Activated T-cell treated with anti-CD3 and anti-CD28 coated beads, Interleukin-2, amount 50 U/mL, for 24 hours (primary cell): ENCODE measurements around the gene COTL1.
"Not testable (repeated sequence)": the region's sequence is repeated elsewhere in the genome, so short reads cannot be mapped to it uniquely, and the experiment has no call there.

Experiments used
- DNase-seq: peaks from one replicate; pipeline ENCODE4 v3.0.0-alpha.2; 2020
- H3K27ac Mint-ChIP-seq: 2 replicates; pipeline ENCODE4 v1.8.0; 2020; ENCODE audit warnings: mild to moderate bottlenecking, mixed read lengths
- H3K27me3 Mint-ChIP-seq: 2 replicates; pipeline ENCODE4 v1.8.0; 2020; ENCODE audit warnings: mixed read lengths
- H3K36me3 Mint-ChIP-seq: 2 replicates; pipeline ENCODE4 v1.8.0; 2020; ENCODE audit warnings: low read depth, mixed read lengths
- H3K4me1 Mint-ChIP-seq: 2 replicates; pipeline ENCODE4 v1.8.0; 2020; ENCODE audit warnings: low read depth, mixed read lengths
- H3K4me3 Mint-ChIP-seq: 2 replicates; pipeline ENCODE4 v1.8.0; 2020; ENCODE audit warnings: mild to moderate bottlenecking, moderate library complexity, mixed read lengths
- H3K9me3 Mint-ChIP-seq: 2 replicates; pipeline ENCODE4 v1.8.0; 2020; ENCODE audit warnings: mixed read lengths

COTL1 gene

DNA sequence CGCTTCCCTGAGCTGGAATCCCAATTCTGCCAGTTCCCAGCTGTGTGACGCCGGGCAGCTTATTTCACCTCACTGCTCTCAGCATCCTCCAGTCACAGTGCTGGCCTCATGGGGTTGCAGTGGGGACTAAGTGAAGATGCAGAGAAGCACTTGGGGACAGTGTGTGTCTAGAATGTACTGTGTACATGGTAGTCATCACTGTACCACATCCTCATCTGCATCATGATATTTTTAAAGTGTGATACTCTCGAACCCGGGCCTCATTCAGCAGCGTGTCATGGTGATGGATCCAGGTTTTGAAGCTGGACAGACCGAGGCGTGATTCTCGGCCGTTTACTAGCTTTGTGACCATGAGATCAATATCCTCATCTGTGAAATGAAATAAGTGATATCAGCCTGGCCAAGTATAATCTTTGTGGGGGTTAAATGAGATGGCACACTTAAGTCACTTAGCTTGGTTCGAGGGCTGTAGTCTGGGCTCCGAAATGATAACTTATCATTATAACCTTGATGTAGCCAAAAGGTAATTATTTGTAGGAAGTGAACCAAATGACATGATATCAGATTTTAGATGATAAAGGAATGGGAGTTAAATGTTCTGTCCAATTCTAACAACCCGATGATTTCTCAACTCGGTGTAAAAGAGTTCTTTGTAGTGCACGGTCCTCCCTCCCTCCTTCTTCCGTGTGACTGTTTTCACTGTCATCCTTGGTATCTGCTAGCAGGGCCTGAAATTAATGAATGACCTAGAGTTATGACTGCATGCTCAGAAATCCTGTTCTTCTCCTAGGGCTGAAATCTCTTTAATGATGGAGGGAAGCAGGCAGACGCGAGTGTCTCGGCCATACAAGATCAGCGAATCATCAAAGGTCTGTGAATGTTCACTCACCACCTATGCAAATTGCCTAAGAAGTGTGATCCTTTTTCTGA lies 32.4 kb upstream of the COTL1 start:
- Mint-ChIP-seq H3K9me3 (no peaks in the 10 kb centered on the region), H3K4me1 (peaks cover 59% of the 10 kb centered on the region), H3K36me3 (peaks cover 51% of the 10 kb centered on the region), H3K4me3 (peak overlapping the region; percentile 68), H3K27me3 (peaks cover 3% of the 10 kb centered on the region), H3K27ac (peak overlapping the region; percentile 81)
- DNase-seq = no peak

DNA sequence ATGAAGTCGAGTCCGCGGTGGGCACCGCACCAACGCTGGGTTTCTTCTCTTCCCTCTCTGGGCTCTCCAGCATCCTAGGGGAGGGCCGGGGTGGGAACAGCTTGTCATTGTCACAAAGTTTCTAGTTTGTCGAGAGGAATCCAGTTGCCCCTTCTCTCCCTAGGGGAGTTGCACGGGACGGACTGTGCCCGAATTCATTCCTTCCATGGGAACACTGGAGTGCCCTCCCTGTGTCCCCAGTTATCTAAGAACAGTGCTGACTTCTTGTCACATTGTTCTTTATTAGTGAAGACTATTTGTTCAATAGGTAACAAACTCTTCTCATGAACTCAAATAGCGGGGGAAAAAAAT lies 31.6 kb upstream of the COTL1 start:
- peaks cover 3% of the 10 kb centered on the region for H3K27me3 Mint-ChIP-seq
- H3K4me1 Mint-ChIP-seq = peaks cover 53% of the 10 kb centered on the region
- no peak for DNase-seq
- H3K4me3 Mint-ChIP-seq = peak overlapping the region; percentile 79
- H3K36me3 Mint-ChIP-seq = peaks cover 44% of the 10 kb centered on the region
- peak overlapping the region; percentile 75 for H3K27ac Mint-ChIP-seq
- no peaks in the 10 kb centered on the region for H3K9me3 Mint-ChIP-seq

DNA sequence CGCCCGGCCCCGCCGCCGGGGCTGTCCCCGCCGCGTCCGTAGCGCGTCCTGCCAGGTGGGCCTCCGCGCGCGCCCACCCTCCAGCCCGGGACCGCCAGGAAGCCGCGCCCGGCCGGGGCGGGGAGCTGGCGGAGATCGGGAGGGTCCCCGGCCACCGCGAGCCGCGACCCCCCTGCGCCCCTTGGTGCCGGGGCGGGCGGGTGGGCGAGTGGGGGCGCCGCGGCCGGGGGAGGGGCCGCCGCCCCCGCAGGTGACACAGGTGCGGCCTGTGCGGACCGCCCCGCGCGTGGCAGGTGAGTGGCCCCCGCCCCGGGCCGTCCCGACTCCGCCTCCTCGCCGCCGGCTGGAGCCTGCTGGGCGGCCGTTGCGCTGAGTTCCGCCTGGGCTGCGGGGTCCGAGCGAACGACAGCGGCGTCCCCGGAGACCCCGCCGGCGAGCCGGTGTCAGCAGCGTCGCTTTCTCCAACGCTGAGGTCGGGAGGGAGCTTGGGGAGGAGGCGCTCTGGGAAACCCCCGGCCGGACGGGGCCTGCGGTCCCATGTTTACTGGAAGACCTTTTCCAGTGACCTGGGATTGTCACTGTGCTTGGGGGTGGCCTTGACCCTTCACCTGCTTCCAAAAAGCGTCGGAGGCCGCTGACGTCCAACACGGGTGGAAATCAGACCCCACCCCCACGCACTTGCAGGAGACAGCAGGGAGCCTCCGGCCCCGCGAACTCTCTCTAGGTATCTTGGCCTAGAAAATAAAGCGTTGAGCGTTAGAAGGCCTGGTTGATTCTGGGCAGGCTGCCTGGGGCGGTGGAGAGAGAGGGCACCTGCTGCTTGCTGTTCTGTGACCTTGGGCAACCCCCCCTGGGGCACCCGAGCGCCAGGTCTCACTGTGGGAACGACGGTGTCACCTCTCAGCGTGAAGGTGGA lies 31.0 kb upstream of the COTL1 start:
- Mint-ChIP-seq H3K4me3 (peak overlapping the region; percentile 79), H3K27ac (peak overlapping the region; percentile 75), H3K36me3 (peaks cover 38% of the 10 kb centered on the region), H3K9me3 (no peaks in the 10 kb centered on the region), H3K27me3 (peaks cover 3% of the 10 kb centered on the region), H3K4me1 (peaks cover 47% of the 10 kb centered on the region)
- DNase-seq = peak; percentile 70

DNA sequence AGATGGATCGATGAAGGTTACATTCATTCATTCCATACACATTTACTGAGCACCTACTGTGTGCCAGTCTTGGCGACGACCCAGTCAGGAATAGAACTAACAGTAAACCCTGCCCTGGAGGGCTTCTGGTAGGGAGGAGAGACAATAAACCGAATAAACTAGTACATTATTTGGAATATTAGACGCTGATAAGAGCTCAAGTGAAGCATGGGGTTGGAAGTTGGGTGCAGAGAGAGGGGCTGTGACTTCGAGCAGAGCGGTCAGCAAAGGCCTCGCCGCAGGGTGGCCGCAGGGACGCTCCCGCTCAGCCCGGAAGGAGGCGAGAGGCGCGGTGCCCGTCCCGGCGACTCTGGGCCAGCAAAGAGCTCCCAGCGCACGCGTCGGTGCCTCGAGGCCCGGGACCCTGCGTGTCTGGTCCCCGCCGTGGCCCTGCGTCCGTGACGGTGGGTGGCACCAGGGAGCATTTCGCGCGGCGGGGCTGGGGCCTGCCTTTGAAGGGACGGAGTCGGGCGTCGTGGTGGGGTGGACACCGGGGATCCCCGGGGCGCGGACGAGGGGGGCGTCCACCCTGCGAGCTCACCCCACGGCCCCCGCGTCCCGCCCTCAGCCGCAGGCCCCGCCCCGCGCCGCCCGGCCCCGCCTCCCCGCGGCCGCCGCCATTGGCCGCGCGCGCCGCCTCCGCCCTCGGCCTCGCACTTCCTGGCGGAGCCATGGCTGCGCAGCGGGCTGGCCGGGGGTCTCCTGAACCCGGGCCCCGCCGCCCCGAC lies 30.1 kb upstream of the COTL1 start, which contains the start of gene KLHL36:
TSS of gene KLHL36 (plus strand) at position 684 of the 767 bp plus-strand sequence. CDS start 2,357 bp downstream, outside the sequence.
- Mint-ChIP-seq H3K36me3 (peaks cover 31% of the 10 kb centered on the region), H3K4me1 (peaks cover 43% of the 10 kb centered on the region)

DNA sequence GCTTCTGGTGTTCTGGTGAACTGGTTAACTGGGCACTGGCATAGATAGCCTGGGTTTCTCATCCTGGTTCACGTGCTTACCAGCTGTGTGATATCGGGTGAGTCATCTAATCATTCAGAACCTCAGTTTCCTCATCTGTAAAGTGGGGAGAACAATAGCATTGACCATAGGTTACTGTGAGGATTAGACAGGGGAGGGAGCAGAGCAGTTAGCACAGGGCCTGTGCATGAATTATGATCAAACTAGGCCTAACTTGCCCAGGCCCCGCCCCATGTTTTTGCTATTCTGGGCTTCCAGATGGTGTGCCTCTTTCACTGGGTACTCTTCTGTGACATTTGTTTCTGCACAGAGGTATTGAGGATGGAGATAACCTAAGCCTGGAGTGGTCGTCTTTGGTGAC lies 25.8 kb upstream of the COTL1 start:
- Mint-ChIP-seq H3K27ac (no peak overlapping the region), H3K4me3 (no peak overlapping the region), H3K4me1 (peaks cover 38% of the 10 kb centered on the region), H3K27me3 (peaks cover 3% of the 10 kb centered on the region), H3K36me3 (no peaks in the 10 kb centered on the region), H3K9me3 (peaks cover 2% of the 10 kb centered on the region)
- DNase-seq = no peak

More for the DNA sequence above, 30.1 kb upstream of the COTL1 start, which contains the start of gene KLHL36:
- peak within 1 kb of the TSS; percentile 78 for H3K27ac Mint-ChIP-seq
- H3K4me3 Mint-ChIP-seq = peak within 1 kb of the TSS; percentile 79
- peaks cover 3% of the 10 kb centered on the region for H3K27me3 Mint-ChIP-seq
- DNase-seq = peak; percentile 84
- no peaks in the 10 kb centered on the region for H3K9me3 Mint-ChIP-seq

DNA sequence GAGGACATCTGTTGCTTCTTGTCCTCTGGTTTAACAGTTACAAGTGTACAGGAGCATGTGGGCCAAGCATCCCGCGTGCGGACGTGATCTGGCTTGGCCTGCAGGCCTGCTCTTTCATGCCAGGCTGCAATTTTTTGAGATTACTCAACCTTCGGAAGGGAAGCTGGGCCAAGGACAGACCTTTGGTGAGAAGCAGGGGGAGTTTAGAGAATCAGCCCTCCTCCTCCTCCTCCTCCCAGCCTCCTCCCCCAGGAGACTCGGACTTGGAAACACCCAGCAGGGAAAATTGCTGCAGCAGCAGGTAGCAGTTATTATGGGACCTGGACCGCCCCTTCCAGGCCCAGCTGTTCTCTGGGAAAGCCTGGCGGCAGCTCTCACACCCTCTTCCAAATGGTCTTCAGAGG lies 25.3 kb upstream of the COTL1 start:
- Mint-ChIP-seq H3K4me3 (no peak overlapping the region), H3K36me3 (no peaks in the 10 kb centered on the region), H3K27me3 (peaks cover 3% of the 10 kb centered on the region), H3K4me1 (peaks cover 38% of the 10 kb centered on the region), H3K9me3 (peaks cover 2% of the 10 kb centered on the region), H3K27ac (no peak overlapping the region)
- no peak for DNase-seq

DNA sequence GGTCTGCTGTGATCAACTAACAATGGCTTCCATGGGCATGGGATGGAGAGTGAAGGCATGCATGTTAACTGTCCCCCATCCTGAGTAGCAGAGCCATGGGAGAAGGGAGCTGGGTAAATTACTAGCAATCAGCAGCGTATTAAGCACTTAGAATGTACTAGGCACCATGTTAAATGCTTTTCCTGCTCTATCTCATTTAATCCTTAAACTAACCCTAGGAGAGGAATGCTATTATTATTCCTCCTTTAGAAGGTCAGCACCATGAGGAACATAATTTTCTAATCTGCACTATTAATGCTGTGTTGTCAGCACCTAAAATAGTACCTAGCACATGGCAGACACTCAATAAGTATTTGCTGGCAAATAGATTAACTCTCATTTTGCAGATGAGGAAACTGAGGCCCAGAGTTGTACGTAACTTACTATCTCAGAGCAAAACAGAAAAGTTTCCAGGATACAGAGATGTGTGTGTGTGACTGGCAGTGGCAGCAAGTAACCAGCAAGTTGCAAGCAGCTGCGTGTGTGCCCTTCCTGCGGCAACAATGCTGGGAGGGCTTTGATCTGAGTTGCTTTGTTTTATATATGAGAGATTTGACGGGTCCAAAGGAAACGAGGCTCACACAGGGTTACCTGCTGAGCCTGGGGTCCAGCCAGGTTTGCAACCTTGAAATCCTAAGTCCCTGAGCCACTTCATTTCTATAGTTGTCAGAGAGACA lies 23.9 kb upstream of the COTL1 start:
- peak overlapping the region; percentile 83 for H3K27ac Mint-ChIP-seq
- H3K27me3 Mint-ChIP-seq = no peaks in the 10 kb centered on the region
- DNase-seq = no peak
- peaks cover 2% of the 10 kb centered on the region for H3K9me3 Mint-ChIP-seq
- H3K4me1 Mint-ChIP-seq = peaks cover 34% of the 10 kb centered on the region
- H3K4me3 Mint-ChIP-seq = no peak overlapping the region
- no peaks in the 10 kb centered on the region for H3K36me3 Mint-ChIP-seq

DNA sequence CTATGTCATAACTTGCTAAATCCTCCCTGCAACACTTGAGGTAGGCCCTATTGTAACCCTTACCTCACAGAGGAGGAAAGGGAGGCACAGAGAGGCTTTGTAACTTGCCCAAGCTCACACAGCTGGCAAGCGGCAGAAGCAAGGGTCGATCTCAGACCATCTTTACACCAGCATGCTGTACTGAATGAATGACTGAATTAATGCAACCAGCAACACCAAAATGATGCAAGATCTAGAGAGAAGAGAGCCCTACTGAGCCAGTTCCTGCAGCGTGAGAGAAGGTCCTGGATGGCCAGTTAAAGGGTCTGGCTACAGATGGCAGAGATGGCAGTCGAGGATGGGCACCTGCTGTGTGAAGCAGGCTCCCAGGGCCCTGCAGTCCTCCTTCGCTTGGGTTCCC lies 22.3 kb upstream of the COTL1 start:
- no peak for DNase-seq
- H3K4me3 Mint-ChIP-seq = no peak overlapping the region
- peaks cover 34% of the 10 kb centered on the region for H3K4me1 Mint-ChIP-seq
- no peak overlapping the region for H3K27ac Mint-ChIP-seq
- H3K9me3 Mint-ChIP-seq = peaks cover 2% of the 10 kb centered on the region
- no peaks in the 10 kb centered on the region for H3K36me3 Mint-ChIP-seq
- H3K27me3 Mint-ChIP-seq = no peaks in the 10 kb centered on the region

DNA sequence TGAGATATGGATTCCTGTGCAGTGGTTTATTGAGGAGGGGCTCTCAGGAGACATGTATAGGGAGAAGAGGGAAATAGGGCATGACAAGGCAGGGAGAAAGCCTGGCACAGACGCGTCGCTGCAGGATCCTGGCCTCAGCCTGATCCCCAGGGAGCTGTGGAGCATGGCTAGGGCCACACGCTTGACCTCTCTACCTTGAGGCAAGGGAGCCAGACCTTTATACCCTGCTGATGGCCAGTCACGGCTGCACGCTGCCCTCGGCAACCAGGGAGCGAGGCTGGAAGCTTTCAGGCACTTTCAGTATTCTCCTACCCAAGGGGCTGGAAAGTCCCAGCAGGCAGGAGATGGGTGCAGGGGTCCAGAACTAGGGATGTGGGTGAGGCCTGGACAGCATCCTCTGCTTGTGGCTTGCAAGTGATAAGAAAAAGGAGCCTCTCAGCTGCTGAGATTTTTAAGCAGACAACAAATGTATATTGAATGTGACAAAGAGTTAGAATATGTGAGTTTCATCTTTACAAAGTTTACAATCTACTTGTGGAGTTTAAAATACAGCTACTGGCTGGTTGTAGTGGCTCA lies 20.4 kb upstream of the COTL1 start:
- H3K9me3 Mint-ChIP-seq = peaks cover 2% of the 10 kb centered on the region
- peaks cover 34% of the 10 kb centered on the region for H3K4me1 Mint-ChIP-seq
- H3K4me3 Mint-ChIP-seq = no peak overlapping the region
- no peaks in the 10 kb centered on the region for H3K36me3 Mint-ChIP-seq
- no peak overlapping the region for H3K27ac Mint-ChIP-seq
- H3K27me3 Mint-ChIP-seq = peaks cover 3% of the 10 kb centered on the region
- no peak for DNase-seq

DNA sequence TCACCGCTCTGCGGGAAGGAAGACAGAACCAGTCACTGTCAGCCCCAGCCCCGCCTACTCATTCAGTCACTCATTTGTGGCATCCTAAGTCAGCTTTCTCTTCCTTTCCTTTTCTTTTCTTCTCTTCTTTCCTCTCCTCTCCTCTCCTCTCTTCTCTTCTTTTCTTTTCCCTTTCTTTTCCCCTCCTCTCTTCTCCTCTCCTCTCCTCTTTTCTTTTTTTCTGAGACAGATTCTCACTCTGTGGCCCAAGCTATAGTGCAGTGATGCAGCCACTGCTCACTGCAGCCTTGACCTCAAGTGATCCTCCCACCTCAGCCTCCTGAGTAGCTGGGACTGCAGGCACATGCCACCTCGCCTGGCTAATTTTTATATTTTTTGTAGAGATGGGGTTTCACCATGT lies 19.8 kb upstream of the COTL1 start:
- Mint-ChIP-seq H3K4me3 (no peak overlapping the region), H3K27ac (no peak overlapping the region), H3K9me3 (peaks cover 2% of the 10 kb centered on the region), H3K4me1 (peaks cover 33% of the 10 kb centered on the region), H3K36me3 (no peaks in the 10 kb centered on the region), H3K27me3 (peaks cover 3% of the 10 kb centered on the region)
- DNase-seq = no peak

DNA sequence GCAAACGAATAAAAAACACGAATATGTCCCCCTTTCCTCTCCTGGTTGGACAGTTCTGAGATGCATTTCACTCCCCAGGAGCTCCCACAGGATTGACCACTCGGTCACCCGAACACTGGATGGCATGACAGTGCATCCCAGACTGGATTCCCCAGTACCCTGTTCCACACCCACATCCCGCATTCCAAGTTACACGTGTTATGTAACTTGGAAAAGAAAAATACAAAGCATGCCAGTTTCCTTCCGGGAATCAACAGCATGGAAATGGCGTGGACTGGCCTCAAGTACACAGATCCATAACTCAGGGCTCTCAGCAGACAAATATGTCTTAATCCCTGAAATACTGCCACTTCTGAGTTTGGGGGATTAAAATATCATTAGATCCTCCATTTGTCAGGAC lies 17.8 kb upstream of the COTL1 start:
- Mint-ChIP-seq H3K27me3 (peaks cover 3% of the 10 kb centered on the region), H3K36me3 (no peaks in the 10 kb centered on the region), H3K4me3 (no peak overlapping the region), H3K9me3 (peaks cover 2% of the 10 kb centered on the region), H3K4me1 (peaks cover 32% of the 10 kb centered on the region), H3K27ac (no peak overlapping the region)
- DNase-seq = no peak

DNA sequence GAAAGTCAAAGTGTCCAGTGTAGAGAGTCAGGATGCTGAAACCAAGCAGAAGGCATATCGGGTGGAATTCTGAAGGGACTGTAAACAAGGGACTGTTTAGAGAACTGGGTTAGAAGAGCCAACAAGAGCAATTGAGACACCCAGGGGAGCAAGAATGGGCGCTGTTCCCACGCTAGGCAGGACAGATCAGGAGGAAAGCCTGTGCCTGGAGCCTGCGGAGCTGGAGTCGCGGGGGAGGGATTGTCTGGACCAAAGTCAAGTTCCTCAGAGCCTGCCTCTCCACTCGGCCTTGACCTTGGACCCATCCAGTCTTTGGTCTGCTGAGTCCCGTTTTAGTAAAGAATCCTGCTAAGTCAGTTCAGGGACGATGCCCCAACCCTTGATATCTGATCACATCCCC lies 15.7 kb upstream of the COTL1 start:
- DNase-seq = no peak
- peaks cover 27% of the 10 kb centered on the region for H3K4me1 Mint-ChIP-seq
- no peak overlapping the region for H3K4me3 Mint-ChIP-seq
- H3K27ac Mint-ChIP-seq = no peak overlapping the region
- H3K9me3 Mint-ChIP-seq = no peaks in the 10 kb centered on the region
- H3K36me3 Mint-ChIP-seq = no peaks in the 10 kb centered on the region
- peaks cover 3% of the 10 kb centered on the region for H3K27me3 Mint-ChIP-seq

DNA sequence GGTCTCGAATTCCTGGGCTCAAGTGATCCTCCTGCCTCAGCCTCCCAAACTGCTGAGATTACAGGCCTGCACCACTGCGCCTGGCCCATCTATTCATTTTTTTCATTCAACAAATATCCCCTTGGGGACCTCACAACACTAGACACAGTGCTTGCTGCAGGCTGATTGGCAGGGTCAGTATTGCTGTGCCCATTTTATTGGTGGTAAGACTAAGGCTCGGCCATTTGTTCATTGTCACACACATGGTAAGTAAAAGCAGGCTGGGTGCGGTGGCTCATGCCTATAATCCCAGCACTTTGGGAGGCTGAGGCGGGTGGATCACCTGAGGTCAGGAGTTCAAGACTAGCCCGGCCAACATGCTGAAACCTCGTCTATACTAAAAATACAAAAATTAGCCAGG lies 15.0 kb upstream of the COTL1 start:
- not testable (repeated sequence) for H3K27ac Mint-ChIP-seq, H3K36me3 Mint-ChIP-seq, DNase-seq, H3K27me3 Mint-ChIP-seq, H3K4me3 Mint-ChIP-seq, H3K9me3 Mint-ChIP-seq
- H3K4me1 Mint-ChIP-seq = peaks cover 27% of the 10 kb centered on the region
